GM12878 (cell line): ENCODE data around the gene ZDHHC9. TPM values are rescaled to one million over a fixed set of nuclear protein-coding genes. Genes with fewer than 3 reads are reported as not detected.

Experiments used
- ATAC-seq: fragments of 200-7000 bp; cut with Tn5 transposase; 3 replicates; pipeline ENCODE4 v1.9.1; 2020; ENCODE audit warnings: mild to moderate bottlenecking, moderate library complexity
- BruUV-seq: library from RNA; stranded (reverse); fragments of 400-500 nt; replicated peaks from 2 replicates; lab custom pipeline; 2021; lab: Mats Ljungman, UMichigan
- CTCF ChIA-PET: fragments of 300-600 bp; sonication (Branson Sonifier 250); formaldehyde crosslinking; extraction: SDS; loops from one replicate; lab custom pipeline; 2021; ENCODE audit warnings: inconsistent platforms; lab: Yijun Ruan, JAX
- POLR2A ChIA-PET: fragments of 350-600 bp; formaldehyde crosslinking; extraction: SDS; loops from one replicate; lab custom pipeline; 2021; ENCODE audit warnings: inconsistent platforms; lab: Charles Lee
- RAD21 ChIA-PET: fragments of 300-600 bp; sonication (Branson Sonifier 250); formaldehyde crosslinking; loops from one replicate; lab custom pipeline; 2023; ENCODE audit warnings: antibody characterized with exemption; ENCODE audit not compliant: unreplicated experiment; lab: Charles Lee
- SMC1A ChIA-PET: fragments of 300-600 bp; sonication (Branson Sonifier 250); formaldehyde crosslinking; loops from one replicate; lab custom pipeline; 2023; ENCODE audit not compliant: unreplicated experiment, uncharacterized antibody; lab: Charles Lee
- DNase-seq: peaks from one replicate; pipeline ENCODE4 v3.0.0-alpha.2; 2011; ENCODE audit warnings: low read depth, low spot score
- FAIRE-seq: peaks from 3 replicates; lab custom pipeline; 2011; peaks lifted over from hg19 to GRCh38; lab: Jason Lieb, UNC
- H2AFZ ChIP-seq: 2 replicates; pipeline ENCODE4 v1.6.0; 2011; ENCODE audit warnings: low read depth, low read length, control low read depth; ENCODE audit not compliant: control insufficient read depth
- H3K27ac ChIP-seq: 2 replicates; pipeline ENCODE4 v1.5.1; 2011; ENCODE audit warnings: control low read depth; ENCODE audit not compliant: control insufficient read depth, insufficient read depth
- H3K27me3 ChIP-seq, 2 experiments: replicated peaks in 1 of 2; 2 replicates each; pipeline versions ENCODE4 v1.6.0 to v1.6.1; 2011; ENCODE audit warnings: low read length in 1 of 2; ENCODE audit not compliant: control insufficient read depth in 2 of 2, insufficient read depth in 2 of 2
- H3K36me3 ChIP-seq, 2 experiments: 2 replicates each; pipeline ENCODE4 v1.5.1; 2011; ENCODE audit warnings: low read length in 1 of 2; ENCODE audit not compliant: control insufficient read depth in 2 of 2, insufficient read depth in 2 of 2
- H3K4me1 ChIP-seq: 2 replicates; pipeline ENCODE4 v1.6.1; 2011; ENCODE audit warnings: mild to moderate bottlenecking, low read length, moderate library complexity, mixed read lengths; ENCODE audit not compliant: control insufficient read depth, insufficient read depth
- H3K4me2 ChIP-seq: 2 replicates; pipeline ENCODE4 v1.6.0; 2011; ENCODE audit warnings: control low read depth; ENCODE audit not compliant: control insufficient read depth, insufficient read depth
- H3K4me3 ChIP-seq: fragments of 200-600 bp; sonication (generic); 2 replicates; pipeline ENCODE4 v1.5.1; 2016
- H3K79me2 ChIP-seq: 2 replicates; pipeline ENCODE4 v1.6.0; 2011; ENCODE audit warnings: low read length; ENCODE audit not compliant: control insufficient read depth, insufficient read depth
- H3K9ac ChIP-seq: 2 replicates; pipeline ENCODE4 v1.8.0; 2011; ENCODE audit warnings: low read length, control low read depth, mixed read lengths; ENCODE audit not compliant: control insufficient read depth, insufficient read depth
- H3K9me3 ChIP-seq: replicated peaks from 3 replicates; pipeline ENCODE4 v1.5.1; 2011; ENCODE audit warnings: mild to moderate bottlenecking, low read length; ENCODE audit not compliant: control insufficient read depth, insufficient read depth
- H4K20me1 ChIP-seq: 2 replicates; pipeline ENCODE4 v1.6.0; 2011; ENCODE audit not compliant: control insufficient read depth, insufficient read depth
- CTCF ChIP-seq, 3 experiments: IDR thresholded peaks in 2 of 3; conservative IDR thresholded peaks in 1 of 3; 2 replicates each; pipeline ENCODE4 v1.5.1; 2011; ENCODE audit warnings: low read depth in 3 of 3, low read length in 3 of 3, mild to moderate bottlenecking in 3 of 3, control low read depth in 2 of 3, moderate library complexity in 2 of 3, inconsistent platforms in 1 of 3, mixed read lengths in 1 of 3; ENCODE audit not compliant: control insufficient read depth in 2 of 3, insufficient read depth in 1 of 3; ENCODE audit errors: extremely low read depth in 1 of 3
- POLR2AphosphoS2 ChIP-seq: IDR thresholded peaks from 2 replicates; pipeline ENCODE4 v1.6.1; 2011; ENCODE audit warnings: low read depth, mild to moderate bottlenecking, low read length, improper control_type of control experiment, moderate library complexity
- in situ Hi-C: fragments of 300-500 bp; cut with MboI; formaldehyde crosslinking; loops from 9 replicates; pipeline ENCODE4 v1.14.3; 2018; ENCODE audit warnings: mixed read lengths
- intact Hi-C: fragments of 100-400 bp; cut with micrococcal nuclease; formaldehyde crosslinking; loops from one replicate; pipeline ENCODE4 v1.14.2; 2022; ENCODE audit not compliant: unreplicated experiment
- polyA plus RNA-seq, 11 experiments: library from polyadenylated mRNA; depleted of rRNA in 4 of 11; unstranded in 6 of 11; stranded (reverse) in 5 of 11; fragments of >200 nt; fragmentation: Nextera tagmentation in 4 of 11; fragmentation: Illumina TruSeq in 1 of 11; extraction: Ambion mirVana in 4 of 11; extraction: Trizol in 1 of 11; gene quantifications; 1 replicate in 1 of 11; 2 replicates in 10 of 11; pipeline versions ENCODE4 v1.2.1 to v1.2.3, GENCODE V29; 2011 to 2016; ENCODE audit warnings: inconsistent platforms in 2 of 11, missing spikeins in 2 of 11, low read depth in 1 of 11
- total RNA-seq, 4 experiments: library from RNA; depleted of rRNA in 3 of 4; stranded (reverse); fragments of >200 nt in 3 of 4; fragmentation: Illumina TruSeq in 1 of 4; extraction: Trizol in 1 of 4; gene quantifications; 2 replicates each; pipeline versions ENCODE4 v1.2.1 to v1.2.3, GENCODE V29; 2013 to 2021
- TF ChIP-seq, protein P1 (sequence below): fragments of 450-650 bp; IDR thresholded peaks from 2 replicates; pipeline ENCODE4 v1.6.1; 2017; ENCODE audit warnings: mild to moderate bottlenecking

Gene ZDHHC9
- total and polyA plus RNA-seq, 10 of the 15 experiments (the other 5 are each of a cell fraction or from before 2014, with no cell fraction given), result 1.8 to 13.0 (median 5.4) TPM

DNA sequence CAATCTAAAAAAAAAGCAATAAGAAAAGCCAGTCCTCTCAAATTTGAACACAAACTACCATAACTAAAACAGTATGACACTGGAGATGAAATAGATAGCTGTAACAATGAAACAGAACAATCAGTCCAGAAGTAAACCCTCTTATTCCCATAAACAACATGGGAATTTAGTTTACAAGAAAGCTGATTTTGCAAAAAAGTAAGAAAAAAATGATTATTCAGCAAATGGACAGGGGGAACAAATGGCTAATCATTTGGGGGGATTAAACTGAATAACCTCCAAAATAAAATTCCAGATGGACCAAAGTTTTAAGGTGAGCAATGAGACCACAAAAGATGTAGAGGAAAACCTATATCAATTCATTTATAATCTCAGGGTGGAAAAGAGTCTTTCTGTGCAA is 80.0 kb downstream of the ZDHHC9 start:
- ChIA-PET SMC1A (interaction anchor here (1.1 to 1.9 kb wide), 4 partner anchors 8 to 17 kb away, joined by 3 to 5 read pairs (median 4); no protein-coding TSS in a partner anchor), CTCF (interaction anchor here (1.0 to 2.4 kb wide), 4 partner anchors 9 to 60 kb away, joined by 3 to 16 read pairs (median 6); no protein-coding TSS in a partner anchor), POLR2A (interaction anchor here (1.1 kb wide), 1 partner anchor 17 kb away, joined by 4 read pairs; no protein-coding TSS in a partner anchor), RAD21 (interaction anchor here (1.4 to 1.8 kb wide), 2 partner anchors 9 to 18 kb away, joined by 7 to 8 read pairs; no protein-coding TSS in a partner anchor)
- in situ Hi-C loops (no loop called here), intact Hi-C loops (no loop called here)
- H3K27me3 ChIP-seq, result no peaks in the 10 kb centered on the region
- ATAC-seq, result no peak
- DNase-seq, result no peak
- H3K36me3 ChIP-seq, result no peaks in the 10 kb centered on the region
- no peaks in the 10 kb centered on the region for H3K79me2 ChIP-seq
- peaks cover 22% of the 10 kb centered on the region for H3K4me1 ChIP-seq
- no peak overlapping the region for H3K4me3 ChIP-seq
- H3K27ac ChIP-seq, result no peak overlapping the region
- no TSS peak for BruUV-seq
- H3K9ac ChIP-seq, result no peak overlapping the region
- H2AFZ ChIP-seq, result no peak overlapping the region
- no peaks in the 10 kb centered on the region for H3K9me3 ChIP-seq
- H4K20me1 ChIP-seq, result no peaks in the 10 kb centered on the region
- H3K4me2 ChIP-seq, result no peak overlapping the region
- FAIRE-seq, result no peak
- TF ChIP-seq CTCF (IDR thresholded peaks at IDR 0.05 in 2 of 3, conservative IDR thresholded peaks at IDR 0.05 in 1 of 3; ENCODE audit: control insufficient read depth in 2 of 3, extremely low read depth in 1 of 3, insufficient read depth in 1 of 3, low read depth in 3 of 3, low read length in 3 of 3) (no peak), POLR2AphosphoS2 (no peak)
- TF ChIP-seq, protein P1, sequence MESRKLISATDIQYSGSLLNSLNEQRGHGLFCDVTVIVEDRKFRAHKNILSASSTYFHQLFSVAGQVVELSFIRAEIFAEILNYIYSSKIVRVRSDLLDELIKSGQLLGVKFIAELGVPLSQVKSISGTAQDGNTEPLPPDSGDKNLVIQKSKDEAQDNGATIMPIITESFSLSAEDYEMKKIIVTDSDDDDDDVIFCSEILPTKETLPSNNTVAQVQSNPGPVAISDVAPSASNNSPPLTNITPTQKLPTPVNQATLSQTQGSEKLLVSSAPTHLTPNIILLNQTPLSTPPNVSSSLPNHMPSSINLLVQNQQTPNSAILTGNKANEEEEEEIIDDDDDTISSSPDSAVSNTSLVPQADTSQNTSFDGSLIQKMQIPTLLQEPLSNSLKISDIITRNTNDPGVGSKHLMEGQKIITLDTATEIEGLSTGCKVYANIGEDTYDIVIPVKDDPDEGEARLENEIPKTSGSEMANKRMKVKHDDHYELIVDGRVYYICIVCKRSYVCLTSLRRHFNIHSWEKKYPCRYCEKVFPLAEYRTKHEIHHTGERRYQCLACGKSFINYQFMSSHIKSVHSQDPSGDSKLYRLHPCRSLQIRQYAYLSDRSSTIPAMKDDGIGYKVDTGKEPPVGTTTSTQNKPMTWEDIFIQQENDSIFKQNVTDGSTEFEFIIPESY, result no peak
